T-helper 17 cell (primary cell): ENCODE results near the gene PTPRT. TPM values are rescaled to one million over a fixed set of nuclear protein-coding genes. Genes with fewer than 3 reads are reported as not detected.

ENCODE experiments used
- ATAC-seq: fragments of 150-1000 bp; cut with Tn5 transposase; 2 replicates; pipeline ENCODE4 v1.10.0; 2021; ENCODE audit warnings: mild to moderate bottlenecking, moderate library complexity
- DNase-seq, 3 donors: peaks; one replicate each; pipeline versions ENCODE4 v3.0.0 to v3.0.0-alpha.2; 2020 to 2021
- H3K9me3 ChIP-seq: one replicate; pipeline ENCODE4 v1.7.0; 2013; ENCODE audit warnings: low read length, mild to moderate bottlenecking; ENCODE audit not compliant: control insufficient read depth, poor library complexity, severe bottlenecking
- H3K27ac Mint-ChIP-seq: one replicate; pipeline ENCODE4 v1.8.0; 2022; ENCODE audit warnings: mild to moderate bottlenecking, moderate library complexity, mixed read lengths
- H3K27me3 Mint-ChIP-seq: one replicate; pipeline ENCODE4 v1.8.0; 2022; ENCODE audit warnings: mixed read lengths
- H3K36me3 Mint-ChIP-seq: one replicate; pipeline ENCODE4 v1.8.0; 2022; ENCODE audit warnings: low read depth, mixed read lengths
- H3K4me1 Mint-ChIP-seq: one replicate; pipeline ENCODE4 v1.8.0; 2022; ENCODE audit warnings: mild to moderate bottlenecking, mixed read lengths
- H3K4me3 Mint-ChIP-seq: one replicate; pipeline ENCODE4 v1.8.0; 2022; ENCODE audit warnings: mild to moderate bottlenecking, moderate library complexity, mixed read lengths
- total RNA-seq, 4 donors: library from RNA in 2 of 4; stranded (reverse) in 2 of 4; gene quantifications; one replicate each; pipeline ENCODE4 v1.2.3 and lab custom pipeline; 2022 to 2026

PTPRT gene
- total RNA-seq, 2 donors from 2014 or later = not detected

- ATAC-seq (no peak), DNase-seq (no peak)
- Mint-ChIP-seq H3K36me3 (no peaks in the 10 kb centered on the region), H3K4me1 (no peaks in the 10 kb centered on the region), H3K4me3 (no peak overlapping the region), H3K27me3 (peaks cover 6% of the 10 kb centered on the region), H3K27ac (no peak overlapping the region)
- no peaks in the 10 kb centered on the region for H3K9me3 ChIP-seq
These were observed 1071.1 kb downstream of the PTPRT start for GRCh38 chr20:42118409-42119125.

- Mint-ChIP-seq H3K27ac (no peak overlapping the region), H3K4me3 (no peak overlapping the region), H3K4me1 (no peaks in the 10 kb centered on the region), H3K27me3 (peaks cover 6% of the 10 kb centered on the region), H3K36me3 (no peaks in the 10 kb centered on the region)
- no peak for ATAC-seq
- DNase-seq = no peak
- no peaks in the 10 kb centered on the region for H3K9me3 ChIP-seq
These were observed 1071.7 kb downstream of the PTPRT start for GRCh38 chr20:42118001-42118400.

GRCh38 chr20:42113236-42113635 lies 1076.5 kb downstream of the PTPRT start:
- no peaks in the 10 kb centered on the region for H3K9me3 ChIP-seq
- Mint-ChIP-seq H3K4me1 (no peaks in the 10 kb centered on the region), H3K27me3 (peaks cover 6% of the 10 kb centered on the region), H3K27ac (no peak overlapping the region), H3K4me3 (no peak overlapping the region), H3K36me3 (no peaks in the 10 kb centered on the region)
- ATAC-seq = no peak
- no peak for DNase-seq

- H3K9me3 ChIP-seq = no peaks in the 10 kb centered on the region
- no peak overlapping the region for H3K27ac Mint-ChIP-seq
- no peaks in the 10 kb centered on the region for H3K36me3 Mint-ChIP-seq
- ATAC-seq (no peak), DNase-seq (no peak)
- H3K27me3 Mint-ChIP-seq = peaks cover 6% of the 10 kb centered on the region
- H3K4me1 Mint-ChIP-seq = no peaks in the 10 kb centered on the region
- no peak overlapping the region for H3K4me3 Mint-ChIP-seq
These were observed 1077.5 kb downstream of the PTPRT start for GRCh38 chr20:42112161-42112560.

- Mint-ChIP-seq H3K27ac (no peak overlapping the region), H3K4me3 (no peak overlapping the region), H3K4me1 (no peaks in the 10 kb centered on the region), H3K36me3 (no peaks in the 10 kb centered on the region), H3K27me3 (peaks cover 6% of the 10 kb centered on the region)
- no peak for DNase-seq
- H3K9me3 ChIP-seq = no peaks in the 10 kb centered on the region
- no peak for ATAC-seq
These were observed 1078.4 kb downstream of the PTPRT start for GRCh38 chr20:42111349-42111748.

- Mint-ChIP-seq H3K27me3 (peaks cover 4% of the 10 kb centered on the region), H3K4me3 (no peak overlapping the region), H3K36me3 (no peaks in the 10 kb centered on the region), H3K27ac (no peak overlapping the region), H3K4me1 (no peaks in the 10 kb centered on the region)
- H3K9me3 ChIP-seq = no peaks in the 10 kb centered on the region
- ATAC-seq (no peak), DNase-seq (no peak)
These were observed 1079.4 kb downstream of the PTPRT start for GRCh38 chr20:42110301-42110700.

GRCh38 chr20:42102000-42102399 lies 1087.7 kb downstream of the PTPRT start:
- no peak overlapping the region for H3K4me3 Mint-ChIP-seq
- DNase-seq (no peak), ATAC-seq (no peak)
- H3K9me3 ChIP-seq = no peaks in the 10 kb centered on the region
- no peaks in the 10 kb centered on the region for H3K36me3 Mint-ChIP-seq
- H3K4me1 Mint-ChIP-seq = no peaks in the 10 kb centered on the region
- H3K27ac Mint-ChIP-seq = no peak overlapping the region
- H3K27me3 Mint-ChIP-seq = peaks cover 6% of the 10 kb centered on the region

- Mint-ChIP-seq H3K4me1 (no peaks in the 10 kb centered on the region), H3K4me3 (no peak overlapping the region), H3K27ac (no peak overlapping the region), H3K36me3 (no peaks in the 10 kb centered on the region), H3K27me3 (peaks cover 6% of the 10 kb centered on the region)
- DNase-seq (no peak), ATAC-seq (no peak)
- H3K9me3 ChIP-seq = no peaks in the 10 kb centered on the region
These were observed 1089.5 kb downstream of the PTPRT start for GRCh38 chr20:42100137-42100704.

- no peaks in the 10 kb centered on the region for H3K36me3 Mint-ChIP-seq
- DNase-seq (no peak), ATAC-seq (no peak)
- no peaks in the 10 kb centered on the region for H3K4me1 Mint-ChIP-seq
- no peak overlapping the region for H3K27ac Mint-ChIP-seq
- H3K4me3 Mint-ChIP-seq = no peak overlapping the region
- H3K9me3 ChIP-seq = no peaks in the 10 kb centered on the region
- peaks cover 6% of the 10 kb centered on the region for H3K27me3 Mint-ChIP-seq
These were observed 1090.6 kb downstream of the PTPRT start for GRCh38 chr20:42099101-42099500.

GRCh38 chr20:42098418-42098817 lies 1091.3 kb downstream of the PTPRT start:
- DNase-seq = no peak
- Mint-ChIP-seq H3K4me3 (no peak overlapping the region), H3K27me3 (peaks cover 6% of the 10 kb centered on the region), H3K36me3 (no peaks in the 10 kb centered on the region), H3K27ac (no peak overlapping the region), H3K4me1 (no peaks in the 10 kb centered on the region)
- H3K9me3 ChIP-seq = no peaks in the 10 kb centered on the region
- no peak for ATAC-seq

GRCh38 chr20:42097741-42098140 lies 1092.0 kb downstream of the PTPRT start:
- no peaks in the 10 kb centered on the region for H3K4me1 Mint-ChIP-seq
- H3K36me3 Mint-ChIP-seq = no peaks in the 10 kb centered on the region
- H3K27me3 Mint-ChIP-seq = peaks cover 6% of the 10 kb centered on the region

GRCh38 chr20:42095221-42095620 lies 1094.5 kb downstream of the PTPRT start:
- ATAC-seq (no peak), DNase-seq (no peak)
- Mint-ChIP-seq H3K4me3 (no peak overlapping the region), H3K36me3 (no peaks in the 10 kb centered on the region), H3K27me3 (peaks cover 6% of the 10 kb centered on the region), H3K4me1 (no peaks in the 10 kb centered on the region), H3K27ac (no peak overlapping the region)
- no peaks in the 10 kb centered on the region for H3K9me3 ChIP-seq

More at GRCh38 chr20:42097741-42098140, 1092.0 kb downstream of the PTPRT start:
- no peak overlapping the region for H3K4me3 Mint-ChIP-seq
- no peaks in the 10 kb centered on the region for H3K9me3 ChIP-seq
- DNase-seq (no peak), ATAC-seq (no peak)
- no peak overlapping the region for H3K27ac Mint-ChIP-seq

GRCh38 chr20:42093542-42094440 lies 1095.9 kb downstream of the PTPRT start:
- Mint-ChIP-seq H3K36me3 (no peaks in the 10 kb centered on the region), H3K4me3 (no peak overlapping the region), H3K27ac (no peak overlapping the region), H3K27me3 (peaks cover 6% of the 10 kb centered on the region), H3K4me1 (no peaks in the 10 kb centered on the region)
- no peaks in the 10 kb centered on the region for H3K9me3 ChIP-seq
- no peak for ATAC-seq
- no peak for DNase-seq
